GM19023 (cell line): ENCODE measurements around the gene GSTT4.
"Not testable (repeated sequence)": the region's sequence is repeated elsewhere in the genome, so short reads cannot be mapped to it uniquely, and the experiment has no call there.

Experiments
- ATAC-seq: cut with Tn5 transposase; IDR thresholded peaks from one replicate; pipeline ENCODE4 v1.9.1; 2021; ENCODE audit warnings: mild to moderate bottlenecking, moderate library complexity; ENCODE audit not compliant: unreplicated experiment

The GSTT4 gene

DNA sequence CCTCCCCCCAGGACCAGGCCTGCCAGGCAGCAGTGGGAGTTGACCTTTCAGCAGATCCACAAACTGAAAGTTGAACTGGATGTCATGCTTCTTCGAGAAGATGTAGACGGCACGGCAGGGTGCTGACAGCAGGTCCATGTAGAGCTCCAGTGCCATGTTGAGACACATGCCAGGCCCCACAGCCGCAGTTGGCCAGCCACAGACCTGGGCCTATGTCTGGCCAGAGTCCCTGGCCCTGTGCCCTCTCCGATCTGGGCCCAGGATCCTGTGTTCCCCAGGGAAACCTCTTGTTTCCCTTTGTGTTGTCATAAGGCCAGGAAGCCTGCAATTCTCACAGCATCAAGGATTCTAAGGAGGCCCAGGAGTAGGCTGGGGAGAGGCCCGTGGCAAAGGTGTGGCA, at the start of gene GSTT4:
Gene GSTT4 (minus strand): TSS at position 253 of the 400 bp plus-strand sequence. CDS start 97 bp downstream, at position 156.
- no peak for ATAC-seq

DNA sequence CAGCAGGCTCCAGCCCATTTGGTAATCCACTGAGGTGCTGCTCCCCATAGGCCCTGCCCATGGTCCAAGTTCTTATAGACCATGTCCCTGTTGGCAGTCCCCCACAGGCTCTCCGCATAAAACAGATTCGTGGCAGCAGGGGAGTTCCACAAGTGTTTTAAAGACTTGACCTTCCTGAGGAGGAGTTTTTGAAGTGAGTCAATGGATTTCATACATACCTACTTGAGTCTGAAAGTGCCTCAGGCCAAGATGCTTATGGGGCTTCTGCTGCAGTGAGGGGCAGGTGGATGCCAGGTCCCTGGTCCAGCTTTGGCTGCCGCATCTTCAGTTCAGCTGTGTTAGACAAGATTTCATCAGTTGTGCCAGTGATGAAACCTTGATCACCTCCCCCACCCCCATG, 49.1 kb upstream of the GSTT4 start:
- no peak for ATAC-seq

DNA sequence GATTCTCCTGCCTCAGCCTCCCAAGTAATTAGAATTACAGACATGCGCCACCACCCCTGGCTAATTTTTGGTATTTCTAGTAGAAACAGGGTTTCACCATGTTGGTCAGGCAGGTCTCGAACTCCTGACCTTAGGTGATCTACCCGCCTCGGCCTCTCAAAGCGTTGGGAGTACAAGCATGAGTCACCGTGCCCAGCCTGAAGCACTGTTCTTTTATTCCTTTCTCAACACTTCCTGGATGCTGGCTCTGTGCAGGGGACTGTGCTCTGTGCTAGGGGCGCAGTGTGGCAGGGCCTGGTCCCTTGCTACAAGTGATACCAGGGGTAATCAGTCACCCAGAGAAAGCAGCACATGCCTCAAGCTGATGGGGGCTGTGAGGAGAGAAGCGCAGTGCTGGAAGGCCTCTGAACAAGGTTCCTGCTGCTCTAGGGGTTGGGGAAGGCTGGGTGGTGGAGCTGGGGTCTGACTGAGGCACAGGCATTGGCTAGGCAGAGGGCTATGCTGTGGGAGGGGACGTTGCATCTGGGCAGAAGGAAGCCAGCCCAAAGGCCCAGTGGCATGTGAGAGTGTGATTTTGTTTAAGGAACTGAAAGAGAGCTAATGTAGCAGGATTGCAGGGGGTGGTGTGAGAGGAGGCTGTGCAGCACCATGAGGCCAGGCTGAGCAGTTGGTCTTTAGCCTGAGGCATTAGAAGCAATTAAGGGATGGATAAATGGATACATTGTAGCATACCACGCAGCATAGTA, 48.4 kb upstream of the GSTT4 start:
- ATAC-seq = no peak

DNA sequence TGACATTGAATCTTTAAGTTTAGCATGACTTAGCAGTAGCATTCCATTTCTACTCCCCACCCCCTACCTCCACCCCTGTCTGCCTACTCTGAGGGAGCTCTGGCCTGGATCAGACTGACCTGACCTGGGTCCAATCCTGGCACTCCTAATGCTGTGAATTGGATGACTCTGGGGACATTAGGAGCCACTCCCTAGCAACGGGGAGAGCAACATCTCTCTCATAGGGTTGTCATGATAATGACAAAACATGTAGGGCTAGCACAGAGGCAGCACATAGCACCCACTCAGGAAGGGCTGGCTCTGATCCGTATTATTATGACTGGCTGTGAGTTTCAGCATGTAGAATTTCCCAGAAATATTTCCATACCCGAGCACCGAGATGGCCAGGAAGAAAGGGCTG, 46.3 kb upstream of the GSTT4 start:
- ATAC-seq = no peak

DNA sequence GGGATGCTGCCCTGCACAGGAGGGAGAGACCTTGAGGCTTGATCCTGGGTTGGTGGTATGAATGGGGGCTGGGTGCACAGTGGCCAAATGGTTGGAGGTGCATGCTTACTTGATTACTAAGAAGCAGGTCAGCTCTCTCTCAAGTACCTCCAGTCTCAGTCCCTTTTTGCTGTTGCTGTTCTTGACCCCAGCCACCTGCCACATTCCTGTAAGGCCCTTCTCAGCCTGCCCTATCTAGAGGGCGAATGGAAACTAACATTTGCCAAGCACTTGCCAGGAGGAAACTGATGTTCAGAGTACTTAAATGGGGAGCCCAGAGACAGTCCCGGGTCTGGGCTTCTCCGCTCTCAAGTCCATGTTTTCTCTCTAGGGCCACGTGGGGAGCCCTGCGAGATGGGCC, 45.8 kb upstream of the GSTT4 start:
- no peak for ATAC-seq

DNA sequence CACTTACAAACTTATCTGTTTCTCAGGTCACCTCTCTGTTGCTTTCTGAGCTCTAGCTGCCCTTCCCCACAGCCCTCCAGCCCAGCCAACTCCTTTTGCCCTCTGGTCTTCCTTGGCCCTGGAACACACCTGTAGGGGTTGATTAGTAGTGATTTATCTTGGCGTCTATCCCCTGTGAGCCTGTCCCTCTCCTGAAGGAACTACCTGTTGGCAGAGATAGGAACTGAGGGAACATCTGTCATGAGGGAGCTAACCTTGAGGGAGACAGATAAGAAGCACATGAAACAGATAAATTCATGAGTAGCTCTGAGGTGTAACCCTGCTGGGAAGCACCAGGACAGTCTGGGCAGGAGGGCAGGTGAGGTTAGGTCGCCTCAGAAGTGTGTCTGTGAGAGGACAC, 44.7 kb upstream of the GSTT4 start:
- ATAC-seq = no peak

DNA sequence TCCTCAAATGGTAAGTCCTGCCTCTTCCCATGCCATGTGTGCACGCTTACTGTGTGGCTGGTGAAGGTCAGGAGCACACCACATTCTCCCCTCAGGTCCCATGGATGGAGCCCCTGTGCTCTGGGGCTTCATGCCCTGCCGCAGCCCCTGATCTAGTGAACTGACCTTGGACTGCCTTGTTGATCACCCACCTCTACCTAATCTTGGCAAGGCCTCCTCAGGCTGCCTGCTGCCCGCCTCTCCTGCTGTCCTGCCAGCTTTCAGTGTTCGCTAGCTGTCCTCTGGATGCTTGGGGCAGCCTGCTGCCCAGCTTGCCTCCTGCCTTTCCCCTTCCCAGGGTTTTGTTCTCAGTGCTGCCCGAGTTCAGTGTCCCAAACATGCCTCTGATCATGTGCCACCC, 44.0 kb upstream of the GSTT4 start:
- ATAC-seq = no peak

DNA sequence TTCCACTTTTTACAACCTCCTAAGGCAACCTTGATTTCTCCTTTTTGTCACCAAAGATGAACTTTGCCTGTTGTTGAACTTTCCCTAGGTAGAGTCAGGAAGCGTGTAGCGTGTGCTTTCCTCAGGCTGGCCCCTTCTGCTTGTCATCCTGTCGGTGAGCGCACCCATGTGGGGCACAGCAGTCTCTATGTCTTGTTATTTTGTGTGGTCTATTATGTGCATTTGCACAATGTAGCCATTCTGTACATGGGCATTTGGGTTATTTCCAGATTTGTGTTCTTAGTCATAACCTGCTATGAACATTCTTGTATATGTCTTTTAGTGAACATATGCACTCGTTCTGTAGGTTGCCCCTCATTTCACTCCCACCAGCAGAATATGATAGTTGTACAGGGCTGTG, 40.8 kb upstream of the GSTT4 start:
- ATAC-seq = no peak

DNA sequence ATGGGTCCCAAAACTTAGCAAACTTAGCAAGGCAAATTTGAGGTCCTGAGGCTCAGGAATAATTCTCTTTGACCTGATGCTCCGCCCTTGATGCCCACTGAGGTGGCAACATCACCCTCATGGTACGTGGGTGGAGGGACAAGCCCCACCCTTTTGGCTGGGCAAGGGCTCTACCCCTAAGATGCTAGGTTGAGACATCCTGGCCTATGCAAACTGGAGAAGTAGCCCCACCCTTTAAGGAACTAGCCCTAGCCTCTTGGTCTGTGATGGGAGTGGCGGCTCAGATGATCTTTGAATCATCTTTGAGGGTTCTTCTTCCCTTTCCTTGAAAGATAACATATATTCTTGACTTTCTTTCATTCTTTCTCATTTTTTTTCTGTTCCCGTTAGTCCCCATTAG, 38.7 kb upstream of the GSTT4 start:
- ATAC-seq = no peak

DNA sequence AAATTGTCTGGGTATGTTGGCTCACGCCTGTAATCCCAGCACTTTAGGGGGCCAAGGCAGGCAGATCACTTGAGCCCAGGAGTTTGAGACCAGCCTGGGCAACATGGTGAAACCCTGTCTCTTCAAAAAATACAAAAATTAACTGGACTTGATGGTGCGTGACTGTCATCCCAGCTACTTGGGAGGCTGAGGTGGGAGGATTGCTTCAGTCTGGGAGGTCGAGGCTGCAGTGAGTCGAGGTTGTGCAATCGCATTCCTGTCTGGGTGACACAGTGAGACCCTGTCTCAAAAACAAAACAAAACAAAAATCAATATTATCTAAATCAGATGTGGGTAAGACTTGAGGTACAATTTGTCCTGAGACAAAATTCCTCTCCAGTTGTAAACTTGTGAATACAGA, 38.2 kb upstream of the GSTT4 start:
- not testable (repeated sequence) for ATAC-seq

DNA sequence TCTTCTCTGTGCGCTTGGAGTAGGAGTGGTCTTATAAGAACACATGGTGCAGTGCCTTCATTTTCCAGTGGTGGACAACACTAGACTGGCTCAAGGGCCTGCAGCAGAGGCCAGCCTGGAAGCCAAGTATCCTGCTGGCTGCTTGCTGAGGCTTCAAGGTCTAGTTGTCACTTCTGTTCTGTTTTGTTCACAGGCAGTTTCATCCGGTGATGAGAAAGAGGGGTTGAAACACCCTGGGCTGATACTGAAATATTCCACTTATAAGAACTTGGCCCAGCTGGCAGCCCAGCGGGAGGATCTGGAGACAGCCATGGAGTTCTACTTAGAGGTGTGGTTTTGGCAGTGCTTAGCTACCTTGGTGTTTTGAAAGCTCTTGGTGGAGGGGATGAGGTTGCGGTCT, 35.7 kb upstream of the GSTT4 start:
- ATAC-seq = no peak

DNA sequence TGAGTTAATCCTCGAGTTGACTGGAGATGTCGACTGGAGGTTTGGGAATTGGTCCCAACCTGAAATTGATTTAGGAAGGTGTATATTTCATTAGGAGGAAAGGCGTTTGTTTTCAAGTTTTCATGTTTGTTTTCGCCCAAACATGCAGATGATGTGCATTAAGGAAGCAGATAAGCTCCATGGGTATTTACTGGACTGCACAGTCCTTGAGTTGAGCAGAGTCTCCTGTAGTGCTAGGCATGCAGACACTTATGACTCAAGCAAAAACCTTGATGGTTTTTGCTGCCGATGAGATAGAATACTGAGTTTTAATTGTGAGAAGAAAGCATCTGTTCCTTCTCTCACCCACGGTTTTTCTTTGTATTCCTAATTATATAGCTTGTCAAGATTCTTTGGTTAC, 33.8 kb upstream of the GSTT4 start:
- ATAC-seq = no peak

DNA sequence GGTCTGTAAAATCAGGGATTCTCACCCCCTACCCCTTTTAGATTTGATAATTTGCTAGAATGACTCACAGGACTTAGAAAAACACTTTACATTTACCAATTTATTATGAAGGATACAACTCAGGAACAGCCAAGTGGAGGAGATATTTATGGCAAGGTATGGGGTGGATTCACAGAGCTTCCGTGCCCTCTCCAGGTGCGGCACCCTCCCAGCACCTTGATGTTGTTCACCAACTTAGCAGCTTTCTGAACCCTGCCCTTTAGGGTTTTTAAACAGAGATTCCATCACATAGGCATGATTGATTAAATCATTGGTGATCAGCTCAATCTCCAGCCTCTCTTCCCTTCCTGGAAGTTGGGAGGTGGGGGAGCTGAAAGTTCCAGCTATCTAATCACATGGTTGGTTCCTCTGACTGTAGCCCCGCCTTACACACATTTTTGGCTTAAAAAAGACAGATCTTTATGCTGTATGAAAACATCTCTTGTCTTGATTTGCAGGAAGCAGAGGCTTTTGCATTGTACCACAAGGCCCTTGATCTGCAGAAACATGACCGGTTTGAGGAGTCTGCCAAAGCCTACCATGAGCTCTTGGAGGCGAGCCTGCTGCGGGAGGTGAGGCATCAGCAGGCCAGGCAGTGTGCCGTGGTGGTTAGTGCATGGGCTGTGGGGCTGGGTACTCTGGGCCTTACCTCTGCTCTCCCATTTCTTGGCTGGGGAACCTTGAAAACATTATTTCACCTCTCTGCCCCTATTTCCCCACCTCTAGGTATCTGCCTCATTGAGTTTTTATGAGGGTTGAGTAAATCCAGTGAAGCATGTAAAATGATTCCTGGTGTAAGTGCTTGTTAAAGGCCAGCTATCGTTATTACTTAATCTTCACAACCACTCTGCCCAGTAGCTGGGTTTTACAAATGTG, 32.9 kb upstream of the GSTT4 start:
- no peak for ATAC-seq

DNA sequence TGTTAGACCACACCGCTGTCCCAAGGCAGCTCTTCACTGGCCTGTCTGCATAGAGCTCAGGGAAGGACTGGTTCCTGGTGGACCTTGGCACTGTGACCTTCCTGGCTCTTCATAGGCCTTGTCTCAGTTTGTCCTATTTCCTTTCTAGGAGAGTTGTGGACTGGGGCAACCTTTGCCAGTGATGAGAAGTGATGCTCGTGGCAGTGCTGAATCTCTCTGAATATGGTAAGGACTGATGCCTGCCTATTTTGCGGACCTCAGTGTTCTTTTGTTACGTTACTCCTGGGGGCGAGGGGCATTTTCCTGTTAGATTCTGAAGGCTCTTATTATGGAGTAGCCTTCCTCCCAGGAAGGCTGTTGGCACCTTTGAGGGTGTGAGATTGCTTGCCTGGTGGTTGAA, 30.0 kb upstream of the GSTT4 start:
- ATAC-seq = no peak

DNA sequence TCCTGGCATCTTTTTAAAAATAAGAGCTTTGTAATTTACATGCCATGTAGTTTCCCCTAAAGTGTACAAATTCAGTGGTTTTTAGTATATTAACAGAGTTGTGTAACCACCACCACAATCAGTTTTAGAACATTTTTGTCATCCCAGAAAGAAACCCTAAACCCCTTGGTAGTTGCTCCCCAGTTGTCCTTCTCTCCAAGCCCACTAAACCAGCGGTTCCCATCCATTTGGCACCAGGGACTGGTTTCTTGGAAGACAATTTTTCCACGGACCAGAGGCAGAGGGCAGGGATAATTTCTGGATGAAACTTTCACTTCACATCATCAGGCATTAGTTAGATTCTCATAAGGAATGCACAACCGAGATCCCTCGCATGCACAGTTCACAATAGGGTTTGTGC, 28.5 kb upstream of the GSTT4 start:
- ATAC-seq = no peak

DNA sequence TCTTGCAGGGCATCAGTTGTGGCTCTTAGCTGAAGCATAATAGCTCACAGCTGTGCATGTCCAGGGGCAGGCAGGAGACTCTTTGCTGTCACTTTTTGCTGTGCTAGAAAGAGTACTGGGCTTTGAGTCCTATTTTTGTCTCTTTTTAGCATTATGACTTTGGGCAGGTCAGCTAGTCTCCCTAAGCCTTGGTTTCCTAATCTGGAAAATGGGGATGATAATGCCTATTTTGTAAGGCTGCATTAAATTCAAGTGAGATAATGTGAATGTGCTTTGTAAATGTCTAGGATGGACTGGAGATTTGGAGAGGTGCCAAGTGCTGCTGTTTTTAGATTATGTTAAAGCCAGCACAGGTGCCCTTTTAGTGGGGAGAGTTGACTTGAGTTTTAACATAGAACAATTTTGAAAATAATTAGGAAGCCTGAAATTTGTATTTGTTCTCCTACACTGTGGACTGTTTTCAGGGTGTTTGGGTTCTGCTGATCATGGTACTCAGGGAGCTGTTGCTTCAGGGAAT, 25.0 kb upstream of the GSTT4 start:
- no peak for ATAC-seq

DNA sequence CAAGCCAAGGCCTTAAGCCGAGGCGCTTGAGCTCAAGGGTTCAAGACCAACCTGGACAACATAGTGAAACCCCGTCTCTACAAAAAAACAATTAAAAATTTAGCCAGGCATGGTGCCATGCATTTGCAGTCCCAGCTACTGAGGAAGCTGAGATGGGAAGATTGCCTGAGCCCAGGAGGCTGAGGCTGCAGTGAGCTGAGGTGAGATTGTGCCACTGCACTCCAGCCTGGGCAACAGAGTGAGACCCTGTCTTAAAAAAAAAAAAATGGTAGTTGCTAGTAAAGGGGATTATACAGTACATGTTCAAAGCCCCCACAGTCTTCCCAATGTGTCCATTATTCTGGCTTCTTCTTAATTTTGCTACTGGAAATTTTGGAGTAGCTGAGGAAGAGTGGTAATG, 24.1 kb upstream of the GSTT4 start:
- no peak for ATAC-seq

DNA sequence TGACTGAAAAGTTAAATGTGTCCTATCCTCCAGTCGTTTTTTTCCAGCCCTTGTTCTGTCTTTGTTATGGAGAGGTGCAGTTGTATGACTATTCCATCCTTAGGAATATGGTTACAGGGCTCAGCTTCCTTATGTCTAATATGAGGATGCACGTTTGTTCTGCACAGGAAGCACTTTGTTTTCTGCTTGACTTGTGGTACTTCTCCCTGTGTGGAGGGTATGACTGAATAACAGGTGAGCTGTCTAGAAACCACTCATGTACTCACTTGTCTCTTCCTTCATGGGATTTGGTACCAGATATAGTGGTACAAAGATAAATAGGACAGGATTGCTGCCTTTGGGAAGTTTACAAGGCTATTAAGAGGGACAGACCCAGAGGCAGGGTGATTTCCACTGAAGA, 23.3 kb upstream of the GSTT4 start:
- ATAC-seq = no peak

DNA sequence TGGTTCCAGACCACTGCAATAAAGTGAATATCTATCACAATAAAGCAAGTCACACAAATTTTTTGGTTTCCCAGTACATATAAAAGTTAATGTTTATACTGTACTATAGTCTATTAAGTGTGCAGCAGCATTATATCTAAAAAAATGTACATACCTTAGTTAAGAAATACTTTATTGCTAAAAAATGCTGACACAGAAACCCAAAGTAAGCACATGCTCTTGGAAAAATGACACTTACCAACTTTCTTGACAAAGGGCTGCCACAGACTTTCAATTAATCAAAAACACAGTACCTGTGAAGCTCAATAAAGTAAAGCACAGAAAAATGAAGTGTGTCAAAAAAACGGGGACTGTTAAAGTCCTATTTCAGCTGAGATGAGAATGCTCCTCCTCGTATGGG, 22.7 kb upstream of the GSTT4 start:
- ATAC-seq = no peak

DNA sequence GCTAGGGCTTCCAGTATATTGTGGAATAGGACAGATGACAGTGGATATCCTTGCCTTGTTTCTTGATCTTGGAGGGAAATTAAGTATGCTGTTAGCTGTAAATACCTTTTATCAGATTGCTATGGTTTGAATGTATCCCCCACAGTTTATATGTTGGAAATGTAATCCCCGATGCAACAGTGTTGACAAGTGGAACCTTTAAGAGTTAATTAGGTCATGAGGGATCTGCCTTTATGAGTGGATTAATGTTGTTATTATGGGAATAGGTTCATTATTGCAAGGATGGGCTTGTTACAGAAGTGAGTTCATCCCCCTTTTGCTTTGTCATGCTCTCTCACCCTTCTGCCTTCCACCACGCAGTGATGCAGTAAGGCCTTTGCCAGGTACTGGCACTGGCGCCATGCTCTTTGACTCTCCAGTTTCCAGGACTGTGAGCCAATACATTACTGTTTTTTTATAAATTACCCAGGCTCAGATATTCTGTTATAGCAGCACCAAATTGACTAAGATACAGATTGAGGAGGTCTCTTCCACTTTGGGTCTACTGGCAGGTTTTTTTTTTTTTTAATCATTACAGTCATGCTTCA, 22.2 kb upstream of the GSTT4 start:
- ATAC-seq = no peak

DNA sequence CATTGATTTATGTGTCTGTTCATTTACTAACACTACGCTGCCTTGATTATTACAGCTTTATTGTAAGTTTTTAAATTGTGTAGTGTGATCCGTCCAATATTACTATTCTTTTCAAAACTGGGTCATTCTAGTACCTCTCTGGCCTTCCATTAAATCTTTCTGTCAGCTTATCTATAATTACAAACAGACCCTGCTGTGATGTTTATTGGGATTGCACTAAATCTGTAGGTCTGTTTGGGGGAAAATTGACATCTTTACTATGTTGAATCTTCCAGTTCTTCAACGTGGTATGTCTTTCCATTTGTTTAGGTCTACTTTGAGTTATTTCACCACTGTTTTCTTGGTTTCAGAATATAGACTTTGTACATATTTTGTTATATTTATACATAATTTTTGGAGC, 21.5 kb upstream of the GSTT4 start:
- no peak for ATAC-seq

DNA sequence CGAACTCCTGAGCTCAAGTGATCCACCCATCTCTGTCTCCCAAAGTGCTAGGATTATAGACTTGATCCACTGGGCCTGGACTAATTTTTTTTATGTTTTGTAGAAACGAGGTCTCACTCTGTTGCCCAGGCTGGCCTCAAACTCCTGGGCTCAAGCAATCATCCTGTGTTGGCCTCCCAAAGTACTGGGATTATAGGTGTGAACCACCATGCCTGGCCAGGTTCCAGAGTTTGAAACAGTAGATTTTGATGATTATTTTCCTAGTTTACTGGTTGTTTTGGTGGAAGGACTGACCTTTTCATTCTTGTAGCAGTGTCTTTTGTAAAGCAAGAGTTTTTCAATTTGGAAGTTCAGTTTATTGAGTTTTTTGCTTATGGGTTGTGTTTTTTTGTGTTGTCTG, 20.8 kb upstream of the GSTT4 start:
- no peak for ATAC-seq
